ENCODE measurements around the gene XXYLT1.

XXYLT1 gene

DNA sequence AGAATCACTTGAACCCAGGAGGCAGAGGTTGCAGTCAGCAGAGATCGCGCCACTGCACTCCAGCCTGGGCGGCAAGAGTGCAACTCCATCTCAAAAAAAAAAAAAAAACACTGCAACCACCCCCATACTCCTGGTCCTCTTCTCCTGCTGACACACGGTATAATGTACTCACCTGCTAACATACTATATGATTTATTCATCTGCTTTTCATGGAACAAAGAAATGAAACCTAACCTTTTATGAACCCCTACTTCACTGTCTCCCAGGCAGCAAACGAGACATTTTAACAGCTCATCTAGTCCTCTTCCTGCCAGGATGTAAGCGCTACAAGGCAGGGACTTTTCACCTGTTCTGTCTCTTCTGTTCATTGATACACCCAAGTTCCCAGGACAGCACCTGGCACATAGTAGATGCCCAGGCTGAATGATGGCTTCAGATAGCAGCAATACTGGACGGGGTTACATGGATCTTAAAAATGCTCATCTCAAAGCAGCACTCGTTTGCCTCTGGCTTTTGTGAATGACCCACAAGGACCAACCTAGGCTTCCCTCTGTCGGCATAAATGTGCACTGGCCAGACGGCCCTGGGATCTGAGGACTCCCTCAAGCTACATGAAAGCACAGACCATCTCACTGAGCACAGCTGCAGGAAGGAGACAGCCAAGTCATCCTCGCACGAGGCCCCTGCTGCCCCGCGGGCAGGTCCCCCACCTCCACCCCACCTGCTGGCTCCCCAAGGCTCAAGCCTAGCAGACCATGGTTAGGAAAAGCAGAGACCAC, 20.3 kb downstream of the XXYLT1 start:
- H3K4me3 ChIP-seq (ENCODE audit: low read length) = no peak overlapping the region
- TF ChIP-seq, protein P1, sequence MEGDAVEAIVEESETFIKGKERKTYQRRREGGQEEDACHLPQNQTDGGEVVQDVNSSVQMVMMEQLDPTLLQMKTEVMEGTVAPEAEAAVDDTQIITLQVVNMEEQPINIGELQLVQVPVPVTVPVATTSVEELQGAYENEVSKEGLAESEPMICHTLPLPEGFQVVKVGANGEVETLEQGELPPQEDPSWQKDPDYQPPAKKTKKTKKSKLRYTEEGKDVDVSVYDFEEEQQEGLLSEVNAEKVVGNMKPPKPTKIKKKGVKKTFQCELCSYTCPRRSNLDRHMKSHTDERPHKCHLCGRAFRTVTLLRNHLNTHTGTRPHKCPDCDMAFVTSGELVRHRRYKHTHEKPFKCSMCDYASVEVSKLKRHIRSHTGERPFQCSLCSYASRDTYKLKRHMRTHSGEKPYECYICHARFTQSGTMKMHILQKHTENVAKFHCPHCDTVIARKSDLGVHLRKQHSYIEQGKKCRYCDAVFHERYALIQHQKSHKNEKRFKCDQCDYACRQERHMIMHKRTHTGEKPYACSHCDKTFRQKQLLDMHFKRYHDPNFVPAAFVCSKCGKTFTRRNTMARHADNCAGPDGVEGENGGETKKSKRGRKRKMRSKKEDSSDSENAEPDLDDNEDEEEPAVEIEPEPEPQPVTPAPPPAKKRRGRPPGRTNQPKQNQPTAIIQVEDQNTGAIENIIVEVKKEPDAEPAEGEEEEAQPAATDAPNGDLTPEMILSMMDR (IDR thresholded peaks at IDR 0.05; ENCODE audit: insufficient read depth, low read depth, low read length, missing control alignments) = no peak
- no peak for DNase-seq (ENCODE audit: low read depth)

DNA sequence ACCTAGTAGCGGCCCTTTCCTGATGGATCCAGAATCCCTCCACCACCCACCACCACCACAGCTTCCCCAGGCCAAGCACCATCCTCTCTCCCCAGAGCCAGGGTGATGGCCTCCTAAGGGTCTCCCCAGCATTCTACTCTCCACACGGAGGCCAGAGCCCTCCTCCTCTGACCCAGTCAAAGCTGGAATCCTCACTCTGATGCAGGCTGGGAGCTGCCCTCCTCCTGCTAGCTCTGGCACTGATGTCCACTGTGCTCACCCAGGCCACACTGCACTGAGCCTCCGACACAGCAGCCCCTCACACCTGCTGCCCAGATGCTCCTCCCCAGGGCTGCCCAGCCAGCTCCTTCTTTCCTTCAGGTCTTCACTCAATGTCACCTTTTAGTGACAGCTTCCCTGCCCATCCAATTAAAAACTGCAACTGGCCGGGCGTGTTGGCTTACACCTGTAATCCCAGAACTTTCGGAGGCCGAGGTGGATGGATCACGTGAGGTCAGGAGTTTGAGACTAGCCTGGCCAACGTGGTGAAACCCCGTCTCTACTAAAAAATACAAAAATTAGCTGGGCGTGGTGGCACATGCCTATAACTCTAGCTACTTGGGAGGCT, 21.0 kb downstream of the XXYLT1 start:
- H3K4me3 ChIP-seq (ENCODE audit: low read length) = no peak overlapping the region
- DNase-seq (ENCODE audit: low read depth) = no peak
- TF ChIP-seq, protein P1 (IDR thresholded peaks at IDR 0.05; ENCODE audit: insufficient read depth, low read depth, low read length, missing control alignments) = no peak

DNA sequence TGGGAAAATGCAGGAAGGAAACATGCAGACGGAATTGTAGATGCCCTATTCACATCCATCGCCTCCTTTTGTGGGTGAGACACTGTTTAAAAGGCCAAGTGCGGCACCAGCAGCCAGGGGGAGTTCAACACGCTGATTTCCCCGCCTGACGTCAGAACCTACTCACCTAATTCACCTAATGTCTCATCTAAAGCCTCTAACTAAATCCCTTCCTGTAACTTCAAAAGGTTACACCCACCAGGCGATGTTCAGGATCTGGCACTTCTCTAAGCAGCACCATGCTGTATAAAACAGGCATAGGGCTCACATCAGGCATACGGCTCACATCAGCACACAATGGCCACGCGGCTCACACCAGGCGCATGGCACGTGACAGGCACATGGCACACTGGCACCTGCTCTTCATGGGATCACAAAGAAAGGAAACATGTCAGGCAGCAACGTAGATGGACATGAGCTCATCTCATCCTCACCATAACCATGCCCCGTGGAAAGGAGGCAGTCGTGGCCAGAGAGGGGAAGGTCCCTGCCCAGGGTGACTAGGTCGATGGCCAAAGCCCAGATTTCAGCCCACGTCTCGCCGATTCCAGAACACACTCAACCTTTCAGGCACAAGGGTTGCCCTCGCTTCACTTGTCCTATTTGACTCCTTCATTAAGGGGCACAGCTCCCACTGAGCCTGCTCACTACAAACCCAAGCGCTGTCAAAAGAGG, 21.7 kb downstream of the XXYLT1 start:
- H3K4me3 ChIP-seq (ENCODE audit: low read length) = no peak overlapping the region
- no peak for DNase-seq (ENCODE audit: low read depth)
- TF ChIP-seq, protein P1 (IDR thresholded peaks at IDR 0.05; ENCODE audit: insufficient read depth, low read depth, low read length, missing control alignments) = no peak

DNA sequence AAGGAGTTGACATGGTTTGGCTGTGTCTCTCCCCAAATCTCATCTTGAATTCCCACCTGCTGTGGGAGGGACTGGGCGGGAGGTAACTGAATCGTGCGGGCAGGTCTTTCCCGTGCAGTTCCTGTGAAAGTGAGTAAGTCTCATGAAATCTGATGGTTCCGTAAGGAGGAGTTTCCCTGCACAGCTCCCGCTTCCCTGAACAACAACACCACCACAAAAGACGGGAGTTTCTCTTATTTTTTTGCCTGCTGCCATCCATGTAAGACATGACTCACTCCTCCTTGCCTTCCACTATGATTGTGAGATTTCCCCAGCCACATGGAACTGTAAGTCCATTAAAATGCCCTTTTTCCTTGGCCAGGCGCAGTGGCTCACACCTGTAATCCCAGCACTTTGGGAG, 22.7 kb downstream of the XXYLT1 start:
- H3K4me3 ChIP-seq (ENCODE audit: low read length) = no peak overlapping the region
- TF ChIP-seq, protein P1 (IDR thresholded peaks at IDR 0.05; ENCODE audit: insufficient read depth, low read depth, low read length, missing control alignments) = no peak

DNA sequence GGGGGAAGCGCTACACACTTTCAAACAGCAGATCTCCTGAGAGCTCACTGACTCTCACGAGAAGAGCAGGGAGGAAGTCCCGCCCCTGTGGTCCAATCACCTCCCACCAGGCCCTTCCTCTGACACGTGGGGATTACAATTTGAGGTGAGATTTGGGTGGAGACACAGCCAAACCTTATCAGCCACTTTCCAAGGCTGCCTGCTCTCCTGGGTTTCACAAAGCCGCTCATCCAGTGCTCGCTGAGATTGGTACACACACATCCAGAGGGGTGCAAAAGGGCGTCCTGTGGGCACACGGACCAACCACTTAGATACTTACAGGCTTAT, 23.1 kb downstream of the XXYLT1 start:
- no peak overlapping the region for H3K4me3 ChIP-seq (ENCODE audit: low read length)
- TF ChIP-seq, protein P1 (IDR thresholded peaks at IDR 0.05; ENCODE audit: insufficient read depth, low read depth, low read length, missing control alignments) = no peak
- DNase-seq (ENCODE audit: low read depth) = no peak

More for the DNA sequence above, 22.7 kb downstream of the XXYLT1 start:
- DNase-seq (ENCODE audit: low read depth) = no peak

DNA sequence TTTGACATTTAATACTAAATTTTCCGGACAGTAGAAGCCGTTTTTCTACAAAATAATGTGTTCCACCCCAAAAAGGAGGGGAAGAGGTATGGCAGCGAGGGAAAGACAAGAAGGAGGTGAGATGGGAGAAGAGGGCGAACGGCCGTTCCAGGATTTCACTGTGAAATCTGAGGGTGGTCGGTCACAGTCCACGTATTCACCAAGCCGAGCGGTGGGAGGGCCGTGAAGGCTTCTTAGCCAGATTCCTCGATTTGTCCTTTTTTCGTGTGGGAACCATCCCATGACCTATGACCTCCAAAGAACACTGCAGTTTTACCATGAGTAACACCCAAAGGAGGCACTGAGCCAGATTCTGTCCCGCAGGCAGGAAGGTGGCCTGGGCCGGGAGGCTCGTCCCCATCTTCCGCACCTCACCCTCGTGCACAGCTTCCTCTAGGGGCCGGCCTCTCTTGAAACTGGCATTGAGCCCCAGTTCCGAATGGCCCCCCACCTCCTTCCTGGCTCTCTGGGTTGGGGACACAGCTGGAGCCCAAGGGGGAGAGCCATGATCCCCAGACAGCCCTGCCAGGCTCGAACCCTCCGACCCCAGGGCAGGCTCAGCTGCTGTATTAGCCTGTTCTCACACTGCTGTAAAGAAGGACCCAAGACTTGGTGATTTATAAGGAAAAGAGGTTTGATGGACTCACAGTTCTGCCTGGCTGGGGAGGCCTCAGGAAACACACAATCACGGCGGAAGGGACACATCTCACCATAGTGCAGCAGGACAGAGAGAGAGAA, 23.7 kb downstream of the XXYLT1 start:
- DNase-seq (ENCODE audit: low read depth) = no peak
- TF ChIP-seq, protein P1 (IDR thresholded peaks at IDR 0.05; ENCODE audit: insufficient read depth, low read depth, low read length, missing control alignments) = no peak
- no peak overlapping the region for H3K4me3 ChIP-seq (ENCODE audit: low read length)
